Trophoblast cell (in vitro differentiated cells and primary cell): Measurements from ENCODE around the gene NAPB.

Source experiments
- DNase-seq, 2 donors: peaks; one replicate each; pipeline ENCODE4 v3.0.0-alpha.2; 2016
- H2AFZ ChIP-seq: 2 replicates; pipeline ENCODE4 v1.6.1; 2013; ENCODE audit warnings: low read length, moderate library complexity, mild to moderate bottlenecking; ENCODE audit not compliant: insufficient read depth, poor library complexity
- H2AK5ac ChIP-seq: 2 replicates; pipeline ENCODE4 v1.6.1; 2013; ENCODE audit warnings: mild to moderate bottlenecking, low read length
- H2BK120ac ChIP-seq: 2 replicates; pipeline ENCODE4 v1.6.1; 2013; ENCODE audit warnings: low read length, mild to moderate bottlenecking, moderate library complexity; ENCODE audit not compliant: insufficient read depth, poor library complexity
- H2BK12ac ChIP-seq: 2 replicates; pipeline ENCODE4 v1.6.1; 2013; ENCODE audit warnings: mild to moderate bottlenecking, low read length, moderate library complexity
- H2BK5ac ChIP-seq: 2 replicates; pipeline ENCODE4 v1.6.1; 2013; ENCODE audit warnings: low read length, low read depth, moderate library complexity, mild to moderate bottlenecking; ENCODE audit not compliant: poor library complexity
- H3K14ac ChIP-seq: 2 replicates; pipeline ENCODE4 v1.6.1; 2013; ENCODE audit warnings: mild to moderate bottlenecking, low read length
- H3K18ac ChIP-seq: 2 replicates; pipeline ENCODE4 v1.6.1; 2013; ENCODE audit warnings: mild to moderate bottlenecking, low read length
- H3K23ac ChIP-seq: 2 replicates; pipeline ENCODE4 v1.6.1; 2013; ENCODE audit warnings: low read length
- H3K27ac ChIP-seq: 2 replicates; pipeline ENCODE4 v1.5.1; 2013; ENCODE audit warnings: low read depth, mild to moderate bottlenecking, inconsistent platforms, low read length, moderate library complexity
- H3K27me3 ChIP-seq: 2 replicates; pipeline ENCODE4 v1.6.1; 2013; ENCODE audit warnings: inconsistent platforms, mild to moderate bottlenecking, low read length, moderate library complexity; ENCODE audit not compliant: insufficient read depth
- H3K36me3 ChIP-seq, 2 experiments: 1 replicate in 1 of 2; 2 replicates in 1 of 2; pipeline ENCODE4 v1.6.1; 2013; ENCODE audit warnings: low read length in 2 of 2, mild to moderate bottlenecking in 2 of 2, moderate library complexity in 1 of 2; ENCODE audit not compliant: insufficient read depth in 2 of 2, control insufficient read depth in 1 of 2
- H3K4ac ChIP-seq: 2 replicates; pipeline ENCODE4 v1.6.1; 2013; ENCODE audit warnings: low read depth, mild to moderate bottlenecking, low read length, moderate library complexity
- H3K4me1 ChIP-seq, 2 experiments: 1 replicate in 1 of 2; 2 replicates in 1 of 2; pipeline ENCODE4 v1.6.1; 2013; ENCODE audit warnings: low read length in 2 of 2, mild to moderate bottlenecking in 2 of 2, moderate library complexity in 1 of 2; ENCODE audit not compliant: insufficient read depth in 2 of 2, control insufficient read depth in 1 of 2
- H3K4me2 ChIP-seq: 2 replicates; pipeline ENCODE4 v1.6.1; 2013; ENCODE audit warnings: inconsistent platforms, mild to moderate bottlenecking, low read length, moderate library complexity
- H3K4me3 ChIP-seq: 2 replicates; pipeline ENCODE4 v1.5.1; 2013; ENCODE audit warnings: mild to moderate bottlenecking, low read depth, low read length, inconsistent platforms
- H3K79me1 ChIP-seq: one replicate; pipeline ENCODE4 v1.6.1; 2013; ENCODE audit warnings: low read length
- H3K79me2 ChIP-seq: 2 replicates; pipeline ENCODE4 v1.6.1; 2013; ENCODE audit warnings: low read length, mild to moderate bottlenecking; ENCODE audit not compliant: control insufficient read depth, insufficient read depth, poor library complexity
- H3K9ac ChIP-seq: 2 replicates; pipeline ENCODE4 v1.6.1; 2013; ENCODE audit warnings: mild to moderate bottlenecking, low read length
- H3K9me3 ChIP-seq: 2 replicates; pipeline ENCODE4 v1.6.1; 2013; ENCODE audit warnings: low read depth, mild to moderate bottlenecking, control low read depth, inconsistent platforms, low read length; ENCODE audit not compliant: insufficient read depth
- H4K12ac ChIP-seq: 2 replicates; pipeline ENCODE4 v1.6.1; 2013; ENCODE audit warnings: low read depth, mild to moderate bottlenecking, low read length, moderate library complexity
- H4K8ac ChIP-seq: 2 replicates; pipeline ENCODE4 v1.6.1; 2013; ENCODE audit warnings: low read depth, mild to moderate bottlenecking, low read length, moderate library complexity
- H4K91ac ChIP-seq: one replicate; pipeline ENCODE4 v1.6.1; 2013; ENCODE audit warnings: low read depth, mild to moderate bottlenecking, low read length, moderate library complexity
- WGBS: extraction: QIAGEN DNeasy Blood & Tissue Kit; methylation state at CpG from one replicate; pipeline ENCODE4 v1.1.7; 2013; ENCODE audit warnings: missing lambda C conversion rate; ENCODE audit not compliant: insufficient read length, insufficient coverage; ENCODE audit errors: extremely low coverage; 5-methylcytosine and 5-hydroxymethylcytosine counted together

The NAPB gene

DNA sequence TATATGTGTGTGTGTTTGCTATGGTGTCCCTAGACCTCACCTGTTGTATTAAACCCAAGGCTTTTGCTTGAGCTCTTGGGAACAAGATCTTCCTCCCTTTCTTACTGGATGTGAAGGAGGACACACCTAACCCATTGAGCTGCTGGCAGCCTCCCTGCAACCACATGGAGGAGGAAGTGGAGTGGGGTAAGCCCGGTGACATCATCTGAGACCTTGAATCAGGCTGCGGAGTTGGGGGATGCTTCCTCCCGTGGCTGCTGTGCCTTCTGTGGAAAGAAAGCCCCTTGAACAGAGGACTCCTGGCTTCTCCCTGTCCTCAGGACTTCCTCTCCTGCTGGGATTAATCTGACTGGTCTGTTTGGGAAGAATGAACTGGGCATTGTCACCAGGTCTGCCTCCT, 28.1 kb upstream of the NAPB start:
- Histone ChIP-seq H4K91ac (no peak overlapping the region), H3K4ac (no peak overlapping the region), H3K27ac (no peak overlapping the region), H3K4me1 (peaks cover 4 to 6% of the 10 kb centered on the region in 2 experiments), H2AK5ac (no peak overlapping the region), H4K12ac (no peak overlapping the region), H2BK12ac (no peak overlapping the region), H3K4me2 (no peak overlapping the region), H3K27me3 (no peaks in the 10 kb centered on the region), H4K8ac (no peak overlapping the region), H2BK120ac (no peak overlapping the region), H3K9me3 (no peaks in the 10 kb centered on the region), H3K36me3 (no peaks in the 10 kb centered on the region), H3K9ac (no peak overlapping the region), H3K79me1 (no peaks in the 10 kb centered on the region), H2BK5ac (no peak overlapping the region), H3K23ac (no peak overlapping the region), H3K14ac (no peak overlapping the region), H2AFZ (no peak overlapping the region), H3K18ac (no peak overlapping the region), H3K4me3 (no peak overlapping the region), H3K79me2 (no peaks in the 10 kb centered on the region)
- no CpG with 5 or more reads among the region's 3 CpGs for WGBS
- no peak for DNase-seq

DNA sequence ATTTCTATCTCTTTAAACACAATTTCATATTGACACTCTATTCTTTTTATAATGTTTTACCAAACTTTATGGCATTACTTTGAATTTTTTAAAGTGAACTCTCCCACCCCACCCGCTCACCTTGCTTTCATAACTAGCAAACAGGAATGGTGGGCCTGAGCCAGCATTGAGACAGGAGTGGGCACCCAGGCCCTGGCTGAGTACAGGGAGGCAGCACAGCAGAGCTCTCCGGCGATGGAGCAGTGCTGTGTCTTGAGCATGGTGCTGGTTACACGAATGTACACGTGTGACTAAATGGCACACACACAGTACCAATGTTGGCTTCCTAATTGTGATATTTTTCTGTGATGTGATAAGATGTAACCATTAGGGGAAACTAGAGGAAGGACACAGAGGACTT, 26.9 kb upstream of the NAPB start:
- Histone ChIP-seq H3K36me3 (no peaks in the 10 kb centered on the region), H4K12ac (no peak overlapping the region), H3K4me3 (no peak overlapping the region), H2AK5ac (no peak overlapping the region), H2BK5ac (no peak overlapping the region), H3K79me2 (no peaks in the 10 kb centered on the region), H3K4ac (no peak overlapping the region), H3K14ac (no peak overlapping the region), H2BK12ac (no peak overlapping the region), H3K27me3 (no peaks in the 10 kb centered on the region), H4K91ac (no peak overlapping the region), H3K4me2 (no peak overlapping the region), H3K4me1 (peaks cover 4 to 6% of the 10 kb centered on the region in 2 experiments), H3K79me1 (no peaks in the 10 kb centered on the region), H3K18ac (no peak overlapping the region), H4K8ac (no peak overlapping the region), H3K23ac (no peak overlapping the region), H3K27ac (no peak overlapping the region), H2BK120ac (no peak overlapping the region), H3K9me3 (no peaks in the 10 kb centered on the region), H3K9ac (no peak overlapping the region), H2AFZ (no peak overlapping the region)
- no CpG with 5 or more reads among the region's 5 CpGs for WGBS
- DNase-seq, result no peak

DNA sequence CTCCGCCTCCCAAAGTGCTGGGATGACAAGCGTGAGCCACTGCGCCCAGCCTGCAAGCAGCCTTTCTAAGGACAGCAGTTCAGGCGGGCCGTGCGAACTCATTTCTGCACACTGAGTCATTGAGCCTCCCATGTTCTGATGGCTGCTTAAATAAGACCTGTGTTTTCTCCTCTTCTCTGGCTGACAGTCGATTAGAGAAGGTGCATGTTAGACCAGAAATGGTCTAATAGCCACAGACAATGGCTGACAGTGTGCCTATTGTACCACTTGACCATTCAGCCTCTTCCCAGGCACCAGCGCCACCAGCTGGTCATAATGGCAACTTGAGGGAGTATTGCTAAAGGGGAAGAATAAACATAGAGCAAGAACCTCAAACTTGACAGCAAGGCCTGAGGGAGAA, 25.2 kb upstream of the NAPB start:
- H3K9me3 ChIP-seq, result no peaks in the 10 kb centered on the region
- WGBS, result no CpG with 5 or more reads among the region's 8 CpGs
- H2BK120ac ChIP-seq, result no peak overlapping the region
- no peaks in the 10 kb centered on the region for H3K36me3 ChIP-seq
- no peak overlapping the region for H3K27ac ChIP-seq
- no peaks in the 10 kb centered on the region for H3K79me1 ChIP-seq
- no peak overlapping the region for H3K23ac ChIP-seq
- H4K8ac ChIP-seq, result no peak overlapping the region
- H3K4me1 ChIP-seq, result peaks cover 4 to 6% of the 10 kb centered on the region in 2 experiments
- no peak overlapping the region for H3K4me2 ChIP-seq
- H4K12ac ChIP-seq, result no peak overlapping the region
- H3K27me3 ChIP-seq, result no peaks in the 10 kb centered on the region
- no peak overlapping the region for H4K91ac ChIP-seq
- peak; percentile 84 to 91 for DNase-seq
- H2AK5ac ChIP-seq, result no peak overlapping the region
- H2AFZ ChIP-seq, result no peak overlapping the region
- no peak overlapping the region for H3K18ac ChIP-seq
- H3K79me2 ChIP-seq, result no peaks in the 10 kb centered on the region
- no peak overlapping the region for H2BK5ac ChIP-seq
- H3K14ac ChIP-seq, result no peak overlapping the region
- H3K4ac ChIP-seq, result no peak overlapping the region
- no peak overlapping the region for H2BK12ac ChIP-seq
- H3K9ac ChIP-seq, result no peak overlapping the region
- no peak overlapping the region for H3K4me3 ChIP-seq

DNA sequence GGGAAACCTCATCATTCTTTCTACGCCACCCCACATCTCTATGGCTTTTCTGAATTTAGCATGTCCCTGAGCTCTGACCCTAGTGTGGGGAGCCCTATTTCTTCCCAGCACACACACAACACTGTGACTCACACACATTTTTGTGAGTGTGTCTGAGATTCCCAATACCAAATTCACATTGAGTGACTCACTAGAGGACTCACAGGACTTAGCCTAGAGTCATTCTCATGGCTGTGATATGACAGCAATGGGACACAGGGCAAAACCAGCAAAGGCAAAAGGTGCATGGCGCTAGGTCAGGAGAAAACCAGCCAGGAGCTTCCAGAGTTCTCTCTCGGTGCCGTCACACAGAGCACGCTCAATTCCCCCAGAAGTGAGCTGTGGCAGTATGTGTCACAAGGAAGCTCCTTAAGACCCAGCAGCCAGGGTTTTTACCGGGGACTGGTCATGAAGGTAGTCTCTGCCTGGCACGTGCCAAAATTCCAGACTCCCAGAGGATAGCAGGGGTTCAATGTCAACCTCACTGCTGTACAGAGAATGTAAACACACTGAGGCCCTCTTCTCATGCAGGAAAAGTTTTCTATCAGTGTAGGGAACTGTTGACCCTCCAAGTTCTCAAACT, 24.4 kb upstream of the NAPB start:
- Histone ChIP-seq H3K4ac (no peak overlapping the region), H2BK12ac (peak overlapping the region; percentile 12), H3K14ac (no peak overlapping the region), H3K23ac (no peak overlapping the region), H2BK120ac (peak overlapping the region; percentile 17), H3K36me3 (no peaks in the 10 kb centered on the region), H3K27ac (no peak overlapping the region), H2AK5ac (no peak overlapping the region), H3K9ac (no peak overlapping the region), H3K4me3 (no peak overlapping the region), H4K8ac (no peak overlapping the region), H3K4me2 (no peak overlapping the region), H4K91ac (no peak overlapping the region), H3K79me1 (no peaks in the 10 kb centered on the region), H2AFZ (no peak overlapping the region), H4K12ac (no peak overlapping the region), H3K4me1 (peaks cover 4 to 6% of the 10 kb centered on the region in 2 experiments), H3K79me2 (no peaks in the 10 kb centered on the region), H3K27me3 (no peaks in the 10 kb centered on the region), H3K18ac (no peak overlapping the region), H3K9me3 (no peaks in the 10 kb centered on the region), H2BK5ac (peak overlapping the region; percentile 33)
- DNase-seq, result peak; percentile 93 to 94
- no CpG with 5 or more reads among the region's 7 CpGs for WGBS
